GM20431 (cell line): ENCODE data around the gene NFATC4.
"Not testable (repeated sequence)": the region's sequence is repeated elsewhere in the genome, so short reads cannot be mapped to it uniquely, and the experiment has no call there.

ENCODE experiments used
- in situ Hi-C: fragments of 300-500 bp; cut with MseI, MboI; formaldehyde crosslinking; loops from one replicate; pipeline ENCODE4 v1.15.0; 2020; ENCODE audit warnings: low sequenced_read_pairs; ENCODE audit not compliant: unreplicated experiment

Gene NFATC4

DNA sequence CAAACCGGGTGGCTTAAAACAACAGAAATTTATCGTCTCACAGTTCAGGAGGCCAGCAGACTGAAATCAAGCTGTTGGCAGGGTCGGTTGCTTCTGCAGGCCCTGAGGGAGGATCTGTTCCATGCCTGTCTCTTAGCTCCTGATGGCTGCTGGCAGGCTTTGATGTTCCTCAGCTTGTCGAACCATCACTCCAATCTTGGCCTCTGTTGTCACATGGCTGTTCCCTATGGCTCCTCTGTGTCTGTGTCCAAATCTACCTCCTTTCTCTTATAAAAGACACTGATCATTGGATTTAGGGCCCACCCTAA, 14.0 kb downstream of the NFATC4 start:
- in situ Hi-C loops: no loop called here

DNA sequence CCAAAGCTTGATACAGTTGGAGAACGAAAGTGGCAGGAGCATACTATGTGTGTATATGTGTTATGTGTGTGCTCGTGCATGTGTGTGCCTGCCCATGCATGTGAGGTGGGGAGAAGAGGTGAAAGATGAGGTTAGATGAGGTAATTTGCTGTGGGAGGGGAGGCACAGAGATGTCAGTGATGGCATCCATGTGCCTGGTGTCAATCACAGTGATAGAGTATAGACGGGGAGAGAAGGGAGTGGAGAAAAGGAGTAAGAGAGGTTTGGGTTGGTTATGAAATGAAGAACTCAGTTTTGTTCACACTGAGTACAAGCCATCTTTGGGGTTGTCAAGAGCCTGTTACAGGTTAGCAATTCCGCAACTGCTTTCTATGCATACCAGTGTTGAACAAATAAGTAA, 16.2 kb downstream of the NFATC4 start:
- in situ Hi-C loops: no loop called here

DNA sequence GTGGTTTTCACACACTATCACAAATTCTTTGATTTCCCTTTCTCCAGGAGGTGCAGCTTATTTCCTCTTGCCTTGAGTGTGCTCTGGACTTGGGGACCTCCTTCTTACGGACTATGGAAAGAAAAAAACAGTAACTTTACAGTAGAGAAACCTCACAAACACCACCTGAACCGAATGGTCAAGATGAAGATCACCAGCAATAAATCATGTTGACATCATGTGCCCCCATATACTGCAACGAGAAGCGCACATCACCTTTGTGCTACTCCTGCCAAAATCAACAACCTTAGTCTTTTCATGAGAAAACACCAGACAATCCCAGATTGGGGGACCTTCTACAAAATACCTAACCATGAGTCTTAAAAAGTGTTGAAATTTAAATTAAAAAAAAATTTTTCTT, 17.5 kb downstream of the NFATC4 start:
- in situ Hi-C loops: no loop called here

DNA sequence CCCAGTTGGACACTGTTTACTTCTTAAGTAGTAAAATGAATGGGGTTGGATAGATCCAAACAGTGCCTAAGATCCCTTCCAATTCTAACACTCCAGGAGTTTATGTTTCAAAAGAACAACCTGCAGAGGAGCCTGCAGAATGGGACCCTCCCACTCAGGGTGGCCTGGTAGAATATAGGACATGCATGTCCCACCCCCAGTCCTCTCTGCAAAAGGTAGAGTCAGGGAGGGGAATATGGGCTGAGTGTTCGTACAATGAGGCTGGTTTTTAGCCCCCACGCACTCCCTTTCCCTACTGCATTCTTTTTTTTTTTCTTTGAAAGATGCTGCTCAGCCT, 19.0 kb downstream of the NFATC4 start:
- in situ Hi-C loops: no loop called here

DNA sequence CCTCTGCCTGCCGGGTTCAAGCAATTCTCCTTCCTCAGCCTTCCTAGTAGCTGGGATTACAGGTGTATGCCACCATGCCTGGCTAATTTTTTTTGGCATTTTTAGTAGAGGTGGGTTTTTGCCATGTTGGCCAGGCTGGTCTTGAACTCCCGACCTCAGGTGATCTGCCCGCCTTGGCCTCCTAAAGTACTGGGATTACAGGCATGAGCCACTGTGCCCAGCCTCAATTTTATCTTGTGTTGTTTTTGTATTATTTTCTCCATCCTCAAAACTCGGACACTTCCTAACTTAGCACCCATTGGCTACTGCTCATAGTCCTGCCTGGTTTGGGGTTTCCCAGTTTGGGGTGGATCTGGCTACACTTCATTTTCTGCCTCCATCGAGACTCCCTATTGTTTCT, 19.6 kb downstream of the NFATC4 start:
- in situ Hi-C loops: not testable (repeated sequence)

DNA sequence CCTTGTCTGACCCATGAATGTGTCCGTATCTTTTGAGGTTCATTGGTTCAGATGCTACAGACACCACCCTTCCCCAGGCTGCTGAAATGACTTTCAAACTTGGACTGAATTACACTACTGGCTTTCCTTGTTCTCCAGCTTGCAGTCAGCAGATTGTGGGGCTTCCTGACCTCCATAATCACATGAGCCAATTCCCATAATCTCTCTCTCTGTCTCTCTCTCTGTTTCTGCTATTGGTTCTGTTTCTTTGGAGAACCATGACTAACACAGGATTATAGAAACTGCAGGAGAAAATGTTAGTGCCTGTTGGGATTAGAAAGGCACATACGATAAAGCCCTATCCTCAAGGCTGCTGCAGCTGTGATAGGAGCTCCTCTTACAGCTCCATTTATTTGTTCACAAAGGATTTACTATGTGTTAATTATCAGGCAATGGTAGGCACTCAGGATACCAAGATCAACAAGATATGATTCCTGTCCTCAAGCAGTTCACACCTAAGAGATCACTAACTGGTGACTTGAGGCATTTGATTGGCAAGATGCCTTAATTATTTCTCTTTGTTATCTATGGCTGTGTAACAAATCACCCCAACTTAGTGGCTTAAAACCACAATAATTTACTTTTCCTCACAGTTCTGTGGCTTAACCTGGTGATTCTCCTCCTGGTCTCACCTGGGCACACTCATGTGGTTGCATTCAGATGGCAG, 20.6 kb downstream of the NFATC4 start:
- in situ Hi-C loops: no loop called here

DNA sequence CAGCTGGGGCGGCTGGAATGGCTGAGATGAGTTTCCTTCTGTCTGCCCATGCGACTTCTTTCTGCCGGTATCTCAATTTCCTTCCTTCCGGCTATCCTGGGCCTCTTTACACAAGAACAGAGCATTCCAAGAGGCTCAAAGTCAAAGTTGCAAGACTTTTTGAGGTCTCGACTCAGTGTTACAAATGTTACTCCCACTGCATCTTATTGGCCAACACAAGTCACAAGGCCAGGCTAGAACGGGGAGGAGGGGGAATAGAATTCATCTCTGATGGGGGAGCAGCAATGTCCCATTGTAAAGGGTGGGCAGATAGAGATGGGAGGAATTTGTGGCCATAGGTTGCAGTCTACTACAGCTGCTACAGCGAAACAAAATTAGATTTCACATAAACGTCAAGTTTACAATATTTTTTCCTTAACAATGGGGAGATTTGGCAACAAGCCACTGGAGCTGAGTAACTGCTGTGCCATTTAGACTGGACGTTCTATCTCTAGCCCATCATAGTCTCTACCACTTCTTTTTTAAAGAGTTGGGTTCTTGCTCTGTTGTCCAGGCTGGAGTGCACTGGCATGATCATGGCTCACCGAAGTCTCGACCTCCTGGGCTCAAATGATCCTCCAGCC, 21.4 kb downstream of the NFATC4 start:
- in situ Hi-C loops: no loop called here

DNA sequence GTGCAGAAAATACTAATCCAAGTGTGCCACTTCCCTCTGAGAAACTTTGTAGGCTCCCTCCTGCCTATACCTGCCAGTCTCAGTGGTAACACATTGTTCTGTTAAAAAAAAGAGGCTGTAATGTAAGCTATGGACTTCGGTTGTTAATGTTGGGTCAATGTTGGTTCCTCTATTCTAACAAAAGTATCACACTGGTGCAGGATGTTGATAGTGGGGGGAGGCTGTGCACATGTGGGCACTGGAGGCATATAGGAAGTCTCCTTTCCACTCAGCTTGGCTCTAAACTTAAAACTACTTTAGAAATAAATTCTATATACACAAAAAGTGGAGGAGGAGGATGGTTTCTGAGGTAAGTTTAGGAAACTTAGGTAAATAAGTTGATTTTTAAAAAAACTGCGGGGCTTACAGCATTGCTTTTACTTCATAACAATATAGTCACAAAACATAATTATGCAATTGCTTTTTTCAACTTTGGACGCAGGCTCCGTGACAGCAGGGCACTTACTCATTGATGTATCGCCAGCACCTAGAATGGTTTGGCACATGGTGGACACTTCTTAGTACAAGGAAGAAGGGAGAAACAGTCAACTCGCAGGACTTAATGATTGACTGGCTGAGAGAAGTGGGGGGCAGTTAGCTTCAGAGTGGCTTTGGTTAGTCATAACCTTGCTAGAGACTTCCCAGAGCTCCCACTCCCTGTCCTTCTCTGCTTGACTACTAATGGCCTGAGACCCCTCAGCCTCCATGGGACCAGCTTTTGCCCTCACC, 22.9 kb downstream of the NFATC4 start:
- in situ Hi-C loops: no loop called here

DNA sequence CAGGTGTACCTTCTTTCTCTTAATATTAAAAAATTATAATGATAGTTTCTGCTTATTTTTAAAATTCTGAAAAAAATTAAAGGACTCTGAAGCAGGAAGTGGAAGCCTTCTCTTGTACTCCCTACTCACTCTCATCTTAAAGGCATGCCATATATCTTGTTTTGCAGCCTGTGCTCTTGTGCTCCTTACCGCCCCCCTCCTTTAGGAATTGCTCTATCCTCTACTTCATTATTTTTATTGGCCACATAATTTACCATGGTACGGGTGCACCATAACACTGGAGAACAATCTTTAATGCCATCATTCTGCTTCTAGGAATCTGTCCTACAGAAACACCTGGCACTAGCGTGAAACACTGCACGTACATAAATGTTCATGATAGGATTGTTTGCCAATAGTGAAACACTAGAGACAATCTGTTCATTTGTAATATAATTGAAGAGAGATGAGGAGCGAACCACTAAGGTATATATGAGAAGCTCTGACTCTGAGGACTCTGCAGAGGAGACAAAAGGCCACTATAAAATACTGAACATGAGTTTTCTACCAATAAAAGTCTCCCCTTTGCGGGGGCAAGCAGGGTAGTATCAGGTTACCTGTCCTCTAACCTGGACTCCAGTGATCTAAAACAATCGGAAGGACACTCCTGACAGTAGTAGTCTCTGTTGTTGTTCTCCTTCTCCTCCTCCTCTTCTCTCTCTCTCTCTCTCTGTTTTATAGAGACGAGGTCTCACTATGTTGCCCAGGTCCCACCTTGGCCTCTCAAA, 24.5 kb downstream of the NFATC4 start:
- in situ Hi-C loops: no loop called here

DNA sequence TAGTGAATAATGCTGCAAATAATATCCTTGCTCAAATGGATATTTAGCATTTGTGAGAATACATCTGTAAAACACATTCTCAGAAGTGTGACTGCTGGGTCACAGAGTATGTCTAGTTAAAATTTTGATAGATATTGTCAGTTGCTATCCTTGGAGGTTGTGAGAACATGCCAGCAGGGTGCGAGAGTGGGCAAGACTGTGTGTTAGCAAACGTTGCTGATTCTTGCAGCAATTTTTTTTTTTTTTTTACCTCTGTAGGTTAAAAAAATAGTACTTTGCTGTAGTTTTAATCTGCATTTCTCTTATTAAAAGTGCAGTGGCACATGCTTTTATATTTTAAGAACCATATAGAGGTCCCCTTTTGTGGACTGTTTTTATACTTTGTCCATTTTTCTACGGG, 26.3 kb downstream of the NFATC4 start:
- in situ Hi-C loops: no loop called here

DNA sequence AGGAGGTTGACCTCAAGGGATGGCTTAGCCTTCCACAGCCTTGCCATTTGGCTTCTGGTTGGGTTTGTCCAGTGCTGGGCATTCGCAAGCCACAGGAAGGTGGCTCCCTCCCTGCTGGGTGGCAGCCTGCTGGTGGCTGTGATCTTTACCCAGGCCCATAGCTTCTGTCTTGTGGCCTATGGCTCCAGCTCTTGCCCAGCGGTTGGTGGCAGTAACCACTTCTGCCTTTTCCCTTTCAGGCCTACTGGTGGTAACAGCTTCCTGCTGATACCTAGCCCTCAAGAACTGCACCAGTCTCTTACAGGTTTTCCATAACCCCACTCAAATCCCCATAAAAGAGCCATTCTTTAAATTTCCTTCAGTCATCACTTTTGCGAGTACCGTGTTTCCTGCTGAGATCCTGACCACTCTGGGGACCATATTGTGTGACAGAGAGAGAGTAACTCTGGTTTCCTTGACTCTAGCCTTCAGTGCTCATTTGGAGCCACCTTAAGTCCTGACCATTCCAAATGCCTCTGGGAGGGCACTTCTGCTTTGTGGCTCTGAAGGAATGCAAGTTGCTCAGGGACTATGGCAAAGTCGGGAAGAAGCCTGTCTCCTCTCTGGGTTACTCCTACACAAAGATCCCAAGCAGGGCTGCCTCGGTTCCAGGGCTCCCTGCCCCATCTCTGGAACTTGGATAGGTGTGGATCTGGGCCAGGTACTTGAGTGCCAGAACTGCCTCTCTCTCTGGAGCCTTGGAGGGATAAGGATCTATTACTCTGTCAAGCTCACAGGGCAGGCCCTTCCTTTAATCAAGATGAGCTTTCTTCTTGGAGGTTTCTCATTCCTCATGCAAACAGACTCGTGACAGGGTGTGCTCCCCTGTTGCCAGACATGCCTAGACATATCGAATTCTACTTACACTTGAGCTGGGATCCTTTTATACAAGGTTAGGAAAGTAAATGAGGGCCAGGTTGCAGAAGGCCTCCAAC, 27.9 kb downstream of the NFATC4 start:
- in situ Hi-C loops: no loop called here

DNA sequence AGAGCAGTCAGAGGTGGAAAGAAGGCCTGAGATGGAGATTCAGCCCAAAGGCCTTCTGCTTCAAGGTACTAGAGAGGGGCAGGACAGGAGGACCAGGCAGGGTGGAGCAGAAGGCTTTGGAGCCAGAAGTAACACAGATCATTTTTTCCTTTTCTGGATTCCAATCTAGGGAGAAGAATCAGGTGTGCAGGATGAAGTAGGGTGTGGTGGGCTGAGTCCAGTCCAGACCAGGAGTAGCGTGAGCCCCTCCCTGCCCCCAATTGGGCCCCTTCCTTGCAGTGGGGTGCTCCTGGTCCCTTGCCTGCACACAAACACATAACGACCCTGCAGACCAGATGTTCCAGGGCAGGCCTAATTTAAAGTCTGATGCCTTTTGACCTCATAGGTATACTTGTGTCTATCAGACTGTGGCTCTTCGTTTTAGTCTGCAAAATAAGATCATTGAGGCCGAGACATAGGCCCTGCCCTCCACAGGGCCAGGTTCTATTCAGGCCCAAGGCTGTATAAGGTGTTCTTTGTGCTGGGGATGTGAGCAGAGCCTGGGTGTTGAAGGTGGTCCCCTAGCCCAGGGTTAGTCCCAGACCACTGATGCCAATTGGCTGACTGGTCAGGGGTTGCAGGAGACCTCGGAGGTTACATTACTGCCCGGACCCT, 29.8 kb downstream of the NFATC4 start:
- in situ Hi-C loops: no loop called here

DNA sequence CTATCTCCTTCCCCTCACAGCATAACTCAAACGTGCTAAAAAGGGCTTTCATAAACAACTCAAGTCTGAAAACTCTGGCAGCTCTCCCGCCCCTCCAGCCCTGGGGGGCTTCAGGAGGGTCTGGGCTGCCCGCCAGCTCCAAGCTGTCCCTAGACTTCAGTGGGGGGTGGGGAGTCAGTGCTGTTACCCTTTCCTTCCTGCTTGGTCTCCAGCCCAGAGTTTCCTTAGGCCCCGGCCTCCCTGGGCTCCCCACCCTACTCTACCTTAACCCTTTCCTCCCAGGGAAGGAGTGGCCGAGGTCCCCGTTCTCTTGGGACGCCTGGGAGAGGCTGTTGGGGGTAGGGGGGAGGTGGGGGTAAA, 30.3 kb downstream of the NFATC4 start:
- in situ Hi-C loops: no loop called here

DNA sequence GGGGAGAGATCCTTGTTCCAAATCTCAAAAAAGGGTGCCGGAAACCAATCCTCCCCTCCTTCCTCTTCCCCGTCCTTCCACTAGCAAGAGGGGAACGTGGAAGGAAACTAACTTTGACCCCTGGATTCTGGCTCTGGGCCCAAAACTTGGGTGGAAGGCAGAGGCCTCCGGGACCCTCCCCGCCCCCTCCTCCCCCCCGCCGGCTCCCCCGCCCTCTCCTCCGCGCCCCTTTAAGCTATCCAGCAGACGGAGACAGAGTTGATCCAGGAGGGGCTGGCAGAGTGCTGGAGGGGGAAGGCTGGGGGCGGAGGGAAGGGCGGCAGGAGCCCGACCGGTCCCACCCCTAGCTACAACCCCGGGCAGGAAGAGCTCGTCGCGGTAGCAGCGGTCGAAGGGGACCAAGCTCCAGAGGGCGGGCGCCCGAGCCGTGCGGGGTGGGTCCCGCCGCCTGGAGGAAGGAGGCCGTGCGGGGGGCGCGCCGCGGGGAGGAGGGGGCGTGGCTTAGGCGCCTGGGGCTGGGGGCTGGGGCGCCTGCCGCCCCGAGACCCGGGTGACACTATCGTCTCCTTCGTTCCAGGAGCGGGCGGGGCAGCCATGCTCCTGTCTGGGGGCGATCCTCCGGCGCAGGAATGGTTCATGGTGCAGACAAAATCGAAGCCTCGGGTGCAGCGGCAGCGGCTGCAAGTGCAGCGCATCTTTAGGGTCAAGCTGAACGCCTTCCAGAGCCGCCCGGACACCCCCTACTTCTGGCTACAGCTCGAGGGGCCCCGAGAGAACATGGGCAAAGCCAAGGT, 30.9 kb downstream of the NFATC4 start, which contains the start of gene NYNRIN:
Gene NYNRIN (plus strand): TSS at position 351 of the 794 bp plus-strand sequence. CDS start 244 bp downstream, at position 595.
- in situ Hi-C loops: no loop called here

DNA sequence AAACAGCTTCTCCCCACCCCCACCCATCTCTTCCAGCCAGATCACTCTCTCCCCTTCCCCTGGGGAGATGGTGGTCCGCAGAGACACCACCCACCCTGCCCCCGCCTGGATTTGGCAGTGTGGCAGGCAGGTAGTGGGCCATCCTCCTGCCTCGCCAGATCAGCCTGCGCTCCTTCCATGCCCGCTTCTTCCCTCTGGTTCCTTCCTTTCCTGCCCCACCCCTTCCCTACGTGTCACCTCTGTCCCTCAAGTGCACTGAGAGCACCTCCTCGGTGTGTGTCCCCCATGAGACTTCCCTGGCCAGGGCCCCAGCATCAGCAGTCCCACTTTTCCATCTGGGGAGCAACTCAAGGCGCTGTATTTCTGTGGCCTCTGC, 31.5 kb downstream of the NFATC4 start:
- in situ Hi-C loops: no loop called here

DNA sequence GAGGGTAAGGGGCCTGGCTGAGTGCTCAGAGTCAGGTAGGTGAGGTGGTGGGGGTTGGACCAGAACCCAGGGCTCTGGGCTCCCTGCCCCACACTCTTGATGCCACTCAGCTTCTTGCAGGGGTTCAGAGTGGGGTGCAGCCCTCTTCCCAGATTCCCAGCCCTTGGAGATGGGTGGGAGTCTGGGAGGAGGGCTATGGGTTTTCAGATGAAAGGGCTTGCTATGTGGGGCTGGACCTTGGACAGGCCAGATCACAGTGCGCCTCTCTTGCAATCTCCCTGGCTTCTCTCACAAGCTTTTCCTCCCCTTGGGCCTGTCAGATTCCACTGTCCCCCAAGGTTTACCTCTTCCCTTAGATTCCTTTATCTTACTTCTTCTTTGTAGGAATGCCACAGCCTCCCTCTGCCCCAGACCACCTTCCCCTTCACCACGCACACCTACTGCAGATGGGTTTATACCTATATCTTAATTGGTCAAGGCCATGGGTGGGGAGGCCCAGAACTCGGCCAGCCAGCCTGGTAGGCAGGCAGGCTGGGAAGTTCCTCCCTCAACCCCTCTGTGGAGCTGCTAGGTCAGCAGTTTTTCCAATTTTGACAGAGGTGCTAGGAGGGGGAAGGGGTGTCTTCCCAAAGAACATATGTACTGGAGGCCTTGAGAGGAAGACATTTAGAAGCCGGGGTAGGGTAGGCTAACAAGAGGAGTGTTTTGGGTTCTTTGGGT, 32.2 kb downstream of the NFATC4 start:
- in situ Hi-C loops: no loop called here

DNA sequence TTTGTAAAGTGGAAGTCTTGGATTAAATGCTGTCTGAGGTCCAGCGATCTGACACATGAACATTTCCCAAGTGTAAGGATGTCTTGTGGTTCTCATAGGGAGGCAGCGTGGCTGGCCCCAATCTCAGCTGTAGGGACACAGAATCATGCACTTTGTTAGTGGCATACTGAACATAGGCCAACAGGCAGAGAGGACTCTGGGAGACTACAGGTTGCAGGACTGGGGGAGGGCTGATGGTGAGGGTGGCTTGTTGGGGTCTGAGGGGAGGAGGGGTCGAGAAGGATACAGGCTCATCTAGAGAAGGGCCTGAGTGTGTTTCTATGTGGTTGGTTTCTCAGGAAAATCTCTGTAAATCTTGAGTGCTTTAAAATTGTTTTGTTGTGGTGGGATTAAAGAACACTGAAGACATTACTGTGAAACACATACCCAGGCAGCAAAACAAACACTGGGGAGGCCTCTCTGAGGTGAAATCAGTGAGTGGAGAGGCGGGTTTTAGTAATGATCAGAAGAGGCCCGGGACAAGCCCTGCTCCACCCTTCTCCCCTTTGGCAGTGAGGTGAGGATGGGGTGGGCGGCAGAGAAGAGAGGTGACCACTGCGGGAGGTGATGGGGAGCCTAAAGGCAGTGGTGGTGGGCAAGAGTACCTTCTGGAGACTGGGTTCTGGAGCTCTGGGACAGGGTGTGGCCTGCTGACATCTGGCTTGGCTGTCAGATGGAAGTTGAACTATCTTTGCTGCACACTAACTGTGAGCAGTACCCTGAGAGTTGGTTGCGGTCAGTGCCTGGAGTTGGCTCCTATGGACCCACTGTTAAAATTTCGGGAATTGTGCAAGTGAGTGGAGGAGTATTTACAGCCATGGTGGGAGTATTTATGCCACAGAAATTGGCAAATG, 34.1 kb downstream of the NFATC4 start:
- in situ Hi-C loops: no loop called here
